NCI-H146 (cell line): ENCODE measurements around the gene DEPDC5.
"Not testable (repeated sequence)": the region's sequence is repeated elsewhere in the genome, so short reads cannot be mapped to it uniquely, and the experiment has no call there.

Experiments
- DNase-seq: peaks from one replicate; lab custom pipeline; 2025; lab: John Stamatoyannopoulos, UW

Gene DEPDC5

DNA sequence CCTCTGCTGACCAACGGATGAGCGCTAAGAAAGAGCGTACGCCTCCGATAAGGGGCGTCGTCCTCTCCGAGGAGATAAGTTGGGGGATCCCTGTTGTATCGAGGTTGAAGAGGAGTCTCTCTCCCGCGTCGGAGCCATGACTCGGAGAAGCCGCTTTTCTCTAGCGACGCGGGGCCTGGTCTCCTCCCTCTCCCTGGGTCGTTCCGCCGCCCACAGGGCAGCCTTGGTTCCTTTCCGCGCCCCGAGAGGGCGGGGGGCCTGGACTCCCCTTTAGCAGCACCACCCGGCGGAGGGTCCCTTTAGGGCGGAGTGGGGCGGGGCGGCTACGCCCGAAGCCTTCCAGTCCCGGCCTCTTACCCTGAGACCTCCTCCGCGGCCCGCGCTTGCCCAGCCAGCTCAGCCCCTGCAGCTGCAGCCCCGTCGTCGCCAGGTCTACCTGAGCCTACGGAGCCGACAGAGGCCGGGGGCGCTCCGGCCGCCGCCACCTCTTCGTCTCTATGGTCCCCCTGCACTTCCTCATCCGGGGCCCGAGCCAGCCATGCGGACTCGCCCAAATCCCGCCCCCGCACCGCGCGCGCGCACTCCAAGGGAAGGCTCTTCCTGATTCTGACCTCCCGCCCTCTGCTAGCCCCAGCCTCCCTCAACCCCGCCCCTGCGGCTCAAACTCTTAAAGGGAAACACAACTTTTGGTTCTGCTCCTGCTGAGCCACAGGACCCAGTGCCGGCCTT is 4.0 kb upstream of the DEPDC5 start, which contains the start of gene PRR14L:
PRR14L (minus strand) TSS at position 497 of the 729 bp plus-strand sequence. CDS start 11,272 bp downstream, outside the sequence.
- DNase-seq = peak; percentile 94

GRCh38 chr22:31750365-31751284 is 3.2 kb upstream of the DEPDC5 start:
- DNase-seq = no peak

GRCh38 chr22:31752096-31752847 is 1.5 kb upstream of the DEPDC5 start:
- no peak for DNase-seq

DNA sequence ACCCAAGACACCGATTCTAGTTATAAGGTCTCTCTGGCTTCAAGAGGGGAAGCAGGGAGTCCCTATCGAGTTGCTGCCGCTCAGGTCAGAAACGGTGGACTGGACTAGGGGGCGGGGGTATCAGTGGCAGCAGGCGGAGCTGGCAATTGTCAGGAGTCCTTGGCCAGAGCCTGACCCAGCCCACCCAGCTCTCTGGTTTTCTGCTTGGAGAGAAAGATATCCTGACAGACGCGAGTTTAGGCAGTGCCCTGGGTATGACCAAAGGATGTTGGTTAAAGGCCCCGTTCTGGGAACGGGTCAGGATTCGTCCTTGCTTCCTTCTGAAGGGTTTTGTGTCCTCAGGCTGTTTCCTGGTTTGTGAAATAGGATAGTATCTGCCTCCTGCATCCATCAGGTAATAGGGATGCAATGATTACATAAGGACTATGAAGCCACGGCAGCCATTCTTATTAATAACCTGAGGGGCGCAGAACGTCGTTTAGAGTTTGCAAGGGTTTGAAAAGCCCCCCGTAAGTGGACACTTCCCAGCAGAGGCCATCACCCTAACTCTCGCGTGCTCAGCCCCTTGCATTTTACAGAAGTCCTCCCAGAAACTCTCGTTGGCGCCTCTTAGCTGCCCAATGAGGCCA is 700 bp upstream of the DEPDC5 start:
- peak; percentile 88 for DNase-seq

GRCh38 chr22:31754813-31755212 is 994 bp downstream of the DEPDC5 start:
- DNase-seq = no peak

GRCh38 chr22:31757265-31757664 is 3.4 kb downstream of the DEPDC5 start:
- DNase-seq = no peak

GRCh38 chr22:31758860-31759259 is 5.0 kb downstream of the DEPDC5 start:
- DNase-seq = not testable (repeated sequence)

DNA sequence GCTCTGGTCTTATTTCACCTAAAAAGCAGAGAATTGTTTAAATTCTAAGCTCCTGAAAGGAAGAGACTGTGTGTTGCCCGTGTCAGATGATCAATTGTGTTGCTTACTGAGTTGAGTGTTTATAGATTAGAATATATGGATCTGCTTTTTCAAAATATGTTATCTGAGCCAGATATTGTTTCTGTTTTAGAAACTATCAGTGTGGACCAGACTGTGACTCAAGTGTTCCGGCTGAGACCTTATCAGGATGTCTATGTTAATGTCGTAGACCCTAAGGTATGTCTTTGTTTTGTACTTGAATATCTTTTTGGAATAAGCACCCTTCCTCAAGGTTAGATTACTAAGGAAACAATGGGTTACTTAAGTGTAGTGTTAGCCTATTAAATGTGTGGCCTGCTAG is 11.0 kb downstream of the DEPDC5 start:
- DNase-seq = no peak

- no peak for DNase-seq
Observed at GRCh38 chr22:31768422-31769059, 14.7 kb downstream of the DEPDC5 start.

DNA sequence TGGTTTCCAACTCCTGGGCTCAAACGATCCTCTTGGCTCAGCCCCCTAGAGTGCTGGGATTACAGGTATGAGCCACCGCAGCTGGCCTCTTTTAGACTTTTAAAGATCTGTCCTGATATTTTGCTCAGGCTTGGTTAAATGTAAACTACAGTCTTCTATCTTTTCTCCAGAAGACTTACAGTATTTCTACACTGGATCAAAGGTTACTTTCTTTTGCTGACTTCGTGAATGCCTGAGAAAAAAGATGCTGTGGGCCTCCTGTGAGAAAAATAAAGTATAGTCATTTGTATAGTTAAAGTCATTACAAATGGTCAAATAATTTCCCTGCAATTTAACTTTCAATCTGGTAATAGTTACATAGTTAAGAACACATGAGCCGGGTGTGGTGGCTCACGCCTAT is 19.6 kb downstream of the DEPDC5 start:
- no peak for DNase-seq

- DNase-seq = no peak
Observed at GRCh38 chr22:31776231-31776630, 22.4 kb downstream of the DEPDC5 start.

DNA sequence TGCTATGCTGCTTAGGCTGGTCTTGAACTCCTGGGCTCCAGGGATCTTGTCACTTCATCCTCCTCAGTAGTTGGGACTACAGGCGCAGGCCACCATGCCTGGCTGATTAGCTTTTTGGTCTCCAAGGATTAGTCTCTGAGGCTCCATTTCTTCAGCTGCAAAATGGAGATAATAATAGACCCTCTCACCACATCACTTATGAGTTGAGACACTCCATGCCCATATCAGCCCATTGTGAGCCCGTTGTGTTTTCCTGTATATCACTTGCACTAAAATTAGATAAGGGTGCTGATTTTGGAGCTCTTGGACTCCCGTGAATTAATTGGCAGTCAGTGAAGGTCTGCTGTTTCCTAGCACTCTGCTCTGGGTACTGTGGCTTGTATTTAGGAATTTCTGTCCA is 36.0 kb downstream of the DEPDC5 start:
- DNase-seq = no peak

DNA sequence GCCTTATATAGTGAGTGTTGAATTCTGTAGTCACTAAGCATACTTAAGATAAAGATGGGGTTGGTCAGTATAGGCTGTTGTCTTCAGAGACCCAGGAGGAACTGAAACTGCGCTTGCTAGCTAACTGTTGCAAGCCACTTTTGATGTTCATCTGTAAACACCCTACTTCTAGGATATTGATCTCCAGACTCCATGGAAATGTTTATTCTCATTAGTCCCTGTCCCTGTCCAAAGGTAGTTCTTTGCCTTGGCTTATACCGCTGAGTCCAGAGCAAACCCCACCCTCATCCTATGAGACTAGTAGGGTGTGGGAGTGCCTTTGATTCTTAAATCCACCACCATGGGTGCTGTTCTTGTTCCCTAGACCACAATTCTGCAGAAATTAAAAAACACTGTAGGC is 36.4 kb downstream of the DEPDC5 start:
- DNase-seq = no peak

- DNase-seq = not testable (repeated sequence)
Observed at GRCh38 chr22:31799358-31799757, 45.5 kb downstream of the DEPDC5 start.

DNA sequence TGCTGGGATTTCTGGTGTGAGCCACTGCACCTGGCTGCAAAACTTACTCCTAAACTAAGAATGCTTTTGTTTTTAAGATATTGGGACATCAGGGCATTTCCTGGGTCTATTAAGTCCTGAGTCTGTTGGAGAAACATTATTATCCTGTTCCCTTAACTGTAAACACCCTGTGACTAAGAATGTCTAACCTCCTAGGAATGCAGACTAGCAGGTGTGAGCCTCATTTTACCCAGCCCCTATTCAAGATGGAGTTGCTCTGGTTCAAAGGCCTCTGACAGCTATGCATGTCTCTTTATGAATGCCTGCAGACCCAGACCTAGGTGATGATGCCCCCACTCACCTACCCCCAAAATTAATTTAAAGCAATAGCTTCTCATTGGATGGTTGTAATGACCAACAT is 46.2 kb downstream of the DEPDC5 start:
- no peak for DNase-seq

DNA sequence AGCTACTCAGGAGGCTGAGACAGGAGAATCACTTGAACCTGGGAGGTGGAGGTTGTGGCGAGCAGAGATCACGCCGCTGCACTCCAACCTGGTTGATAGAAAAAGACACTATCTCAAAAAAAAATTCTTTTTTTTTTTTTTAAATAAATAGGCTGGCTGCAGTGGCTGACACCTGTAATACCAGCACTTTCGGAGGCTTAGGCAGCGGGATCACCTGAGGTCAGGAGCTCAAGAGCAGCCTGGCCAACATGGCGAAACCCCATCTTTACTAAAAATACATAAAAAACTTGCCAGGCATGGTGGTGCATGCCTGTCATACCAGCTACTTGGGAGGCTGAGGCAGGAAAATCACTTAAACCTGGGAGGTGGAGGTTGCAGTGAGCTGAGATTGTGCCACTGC is 47.0 kb downstream of the DEPDC5 start:
- DNase-seq = not testable (repeated sequence)

DNA sequence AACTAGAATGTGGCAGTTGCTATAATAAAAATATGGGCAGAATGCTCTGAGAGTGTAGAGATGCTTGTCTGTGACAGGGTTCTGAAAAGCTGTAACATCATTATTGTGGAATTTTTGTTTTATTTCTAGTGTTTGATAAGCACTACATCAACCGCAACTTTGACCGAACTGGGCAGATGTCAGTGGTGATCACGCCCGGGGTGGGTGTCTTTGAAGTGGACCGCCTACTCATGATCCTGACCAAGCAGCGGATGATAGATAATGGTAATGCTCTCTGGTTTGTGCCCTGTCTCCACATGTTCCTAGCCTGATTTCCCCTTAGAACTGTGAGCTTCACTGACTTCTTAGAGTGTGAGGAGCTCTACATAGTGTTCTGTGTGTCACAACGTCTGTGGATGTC is 48.8 kb downstream of the DEPDC5 start:
- DNase-seq = no peak

DNA sequence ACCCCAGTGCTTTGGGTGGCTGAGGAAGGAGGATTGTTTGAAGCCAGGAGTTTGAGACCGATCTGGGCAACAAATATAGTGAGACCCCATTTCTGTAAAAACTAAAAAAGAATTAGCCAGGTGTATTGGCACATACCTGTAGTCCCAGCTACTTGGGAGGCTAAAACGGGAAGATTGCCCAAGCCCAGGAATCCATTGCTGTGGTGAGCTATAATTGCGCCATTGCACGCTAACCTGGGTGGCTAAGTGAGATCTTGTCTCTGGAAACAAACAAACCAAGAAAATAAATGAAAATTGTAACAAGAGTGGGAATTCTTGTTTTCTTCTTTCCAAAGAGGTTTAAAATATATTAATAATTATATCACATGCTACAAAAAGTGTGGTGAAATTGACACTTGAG is 52.9 kb downstream of the DEPDC5 start:
- no peak for DNase-seq

DNA sequence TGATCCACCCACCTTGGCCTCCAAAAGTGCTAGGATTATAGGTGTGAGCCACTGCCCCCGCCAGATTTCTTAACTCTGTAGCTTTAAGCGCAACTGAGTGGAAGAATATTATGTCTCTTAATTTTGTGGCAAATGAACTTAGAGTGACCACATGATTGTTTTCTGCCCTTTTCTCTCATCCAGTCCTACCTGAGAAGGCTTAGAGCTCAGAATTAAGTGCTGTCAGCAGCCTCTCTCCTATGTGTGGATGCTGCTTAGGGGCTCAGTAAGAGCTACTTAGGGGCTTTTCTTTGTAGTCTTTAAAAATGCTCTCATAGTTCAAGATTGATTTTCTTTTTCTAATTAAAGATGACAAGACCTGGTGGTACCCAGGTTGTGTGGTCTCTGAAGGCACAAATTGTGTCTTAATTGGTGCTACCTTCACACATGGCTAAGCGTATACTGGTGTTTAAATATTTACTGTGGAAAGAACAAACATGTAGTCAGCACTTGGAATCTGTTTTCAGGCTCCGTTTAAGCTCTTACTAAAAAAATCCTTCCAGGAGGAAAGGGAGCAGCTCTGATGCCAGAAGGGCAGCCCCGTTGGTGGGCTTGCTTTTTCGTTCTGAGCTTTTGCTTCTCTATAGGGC is 59.3 kb downstream of the DEPDC5 start:
- DNase-seq = peak; percentile 46

- DNase-seq = not testable (repeated sequence)
Observed at GRCh38 chr22:31813898-31814297, 60.1 kb downstream of the DEPDC5 start.

GRCh38 chr22:31814942-31815341 is 61.1 kb downstream of the DEPDC5 start:
- DNase-seq = no peak
